Fibroblast of lung (primary cell): ENCODE results near the gene VAV2.

Source experiments
- CTCF ChIP-seq, 2 donors: IDR thresholded peaks in 1 of 2; conservative IDR thresholded peaks in 1 of 2; 1 replicate in 1 of 2; 2 replicates in 1 of 2; pipeline ENCODE4 v1.5.1; 2011 to 2012; ENCODE audit warnings: low read length in 2 of 2, control low read depth in 1 of 2, inconsistent platforms in 1 of 2, low read depth in 1 of 2, mild to moderate bottlenecking in 1 of 2
- EZH2 ChIP-seq: IDR thresholded peaks from 2 replicates; pipeline ENCODE4 v1.5.1; 2012; ENCODE audit warnings: low read length, control low read depth, mild to moderate bottlenecking; ENCODE audit errors: missing control alignments

DNA sequence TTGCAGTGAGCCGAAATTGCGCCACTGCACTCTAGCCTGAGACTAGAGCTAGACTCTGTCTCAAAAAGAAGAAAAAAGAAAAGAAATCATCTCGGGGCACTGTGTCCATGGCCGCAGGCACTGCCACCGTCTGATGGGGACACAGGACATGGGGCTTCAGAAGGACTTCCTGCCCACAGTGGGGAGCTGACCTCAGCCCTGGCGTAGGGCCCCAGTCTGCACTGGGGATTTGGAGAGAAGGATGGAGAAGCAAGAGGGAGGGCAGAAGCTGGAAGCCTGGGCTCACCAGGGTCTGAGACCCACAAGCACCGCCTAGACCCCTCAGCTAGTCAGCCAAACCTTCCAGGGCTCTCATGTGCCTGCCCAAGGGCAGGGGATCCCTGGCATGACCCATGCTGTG lies 249.9 kb downstream of the VAV2 start:
- TF ChIP-seq CTCF (conservative IDR thresholded peaks at IDR 0.05 in 1 of 2, IDR thresholded peaks at IDR 0.05 in 1 of 2; ENCODE audit: low read depth in 1 of 2, low read length in 2 of 2) (no peak), EZH2 (no peak)
